ENCODE data around the gene BCL7B. TPM values are rescaled to one million over a fixed set of nuclear protein-coding genes. Genes with fewer than 3 reads are reported as not detected.
A peak's percentile ranks its signal among the peaks of the same experiment; 100 is the strongest.

Gene BCL7B
- total and polyA plus RNA-seq, 2 of the 13 experiments (the other 11 are each of a cell fraction or from before 2014, with no cell fraction given): 24.3 to 38.2 TPM

DNA sequence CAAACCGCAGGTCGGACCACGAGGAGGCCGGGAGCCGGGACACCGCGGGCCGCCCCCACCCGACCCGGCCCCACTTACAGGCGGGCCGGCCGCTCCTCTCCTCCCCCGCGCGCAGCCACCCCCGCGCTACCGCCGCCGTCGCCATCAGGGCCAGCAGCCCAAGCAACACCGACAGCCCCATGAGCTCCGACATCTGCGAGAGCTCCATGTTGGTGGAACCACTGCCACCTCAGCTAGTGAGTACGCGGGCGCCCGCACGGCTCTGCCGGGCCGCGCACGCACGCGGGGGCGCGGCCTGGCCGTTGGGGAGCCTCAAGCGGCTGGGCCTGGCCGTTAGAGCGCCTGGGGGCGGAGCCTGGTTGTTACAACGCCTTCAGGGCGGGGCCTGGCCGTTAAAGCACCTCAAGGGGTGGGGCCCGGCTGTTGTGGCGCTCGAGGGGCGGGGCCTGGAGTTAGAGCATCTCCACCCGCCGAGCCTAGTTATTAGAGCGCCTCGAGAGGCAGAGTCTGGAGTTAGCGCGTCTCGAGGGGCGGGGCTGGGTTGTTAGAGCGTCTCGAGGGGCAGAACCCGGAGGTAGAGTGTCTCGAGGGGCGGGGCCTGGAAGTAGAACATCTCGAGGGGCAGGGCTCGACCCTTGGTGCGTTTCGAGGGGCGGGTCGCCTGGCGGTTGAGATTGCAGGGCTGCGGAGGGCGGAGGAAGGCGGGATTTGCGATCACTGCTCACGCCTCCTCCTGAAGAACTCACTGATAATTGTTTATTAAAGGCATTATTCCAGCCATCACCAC is 21.0 kb upstream of the BCL7B start, which contains the start of gene TBL2 (continued):
- TF ChIP-seq, protein P1, sequence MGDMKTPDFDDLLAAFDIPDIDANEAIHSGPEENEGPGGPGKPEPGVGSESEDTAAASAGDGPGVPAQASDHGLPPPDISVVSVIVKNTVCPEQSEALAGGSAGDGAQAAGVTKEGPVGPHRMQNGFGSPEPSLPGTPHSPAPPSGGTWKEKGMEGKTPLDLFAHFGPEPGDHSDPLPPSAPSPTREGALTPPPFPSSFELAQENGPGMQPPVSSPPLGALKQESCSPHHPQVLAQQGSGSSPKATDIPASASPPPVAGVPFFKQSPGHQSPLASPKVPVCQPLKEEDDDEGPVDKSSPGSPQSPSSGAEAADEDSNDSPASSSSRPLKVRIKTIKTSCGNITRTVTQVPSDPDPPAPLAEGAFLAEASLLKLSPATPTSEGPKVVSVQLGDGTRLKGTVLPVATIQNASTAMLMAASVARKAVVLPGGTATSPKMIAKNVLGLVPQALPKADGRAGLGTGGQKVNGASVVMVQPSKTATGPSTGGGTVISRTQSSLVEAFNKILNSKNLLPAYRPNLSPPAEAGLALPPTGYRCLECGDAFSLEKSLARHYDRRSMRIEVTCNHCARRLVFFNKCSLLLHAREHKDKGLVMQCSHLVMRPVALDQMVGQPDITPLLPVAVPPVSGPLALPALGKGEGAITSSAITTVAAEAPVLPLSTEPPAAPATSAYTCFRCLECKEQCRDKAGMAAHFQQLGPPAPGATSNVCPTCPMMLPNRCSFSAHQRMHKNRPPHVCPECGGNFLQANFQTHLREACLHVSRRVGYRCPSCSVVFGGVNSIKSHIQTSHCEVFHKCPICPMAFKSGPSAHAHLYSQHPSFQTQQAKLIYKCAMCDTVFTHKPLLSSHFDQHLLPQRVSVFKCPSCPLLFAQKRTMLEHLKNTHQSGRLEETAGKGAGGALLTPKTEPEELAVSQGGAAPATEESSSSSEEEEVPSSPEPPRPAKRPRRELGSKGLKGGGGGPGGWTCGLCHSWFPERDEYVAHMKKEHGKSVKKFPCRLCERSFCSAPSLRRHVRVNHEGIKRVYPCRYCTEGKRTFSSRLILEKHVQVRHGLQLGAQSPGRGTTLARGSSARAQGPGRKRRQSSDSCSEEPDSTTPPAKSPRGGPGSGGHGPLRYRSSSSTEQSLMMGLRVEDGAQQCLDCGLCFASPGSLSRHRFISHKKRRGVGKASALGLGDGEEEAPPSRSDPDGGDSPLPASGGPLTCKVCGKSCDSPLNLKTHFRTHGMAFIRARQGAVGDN (CRISPR knock-in tag; IDR thresholded peaks at IDR 0.05): peak; percentile 75
- TF ChIP-seq AGO2 (optimal IDR thresholded peaks at IDR 0.05; ENCODE audit: low read depth, low read length) (peak; percentile 82), FOXO1 (CRISPR knock-in tag; IDR thresholded peaks at IDR 0.05) (no peak), BORCS8-MEF2B (CRISPR knock-in tag; IDR thresholded peaks at IDR 0.05) (peak; percentile 89; the same call in 1 of the 2 replicates), ZNF292 (CRISPR knock-in tag; IDR thresholded peaks at IDR 0.05; ENCODE audit: borderline replicate concordance, low read depth) (no peak), JDP2 (CRISPR knock-in tag; IDR thresholded peaks at IDR 0.05; ENCODE audit: borderline replicate concordance) (no peak), RFX3 (CRISPR knock-in tag; IDR thresholded peaks at IDR 0.05) (no peak), ZNF710 (CRISPR knock-in tag; IDR thresholded peaks at IDR 0.05; ENCODE audit: borderline replicate concordance) (no peak), ZNF572 (CRISPR knock-in tag; IDR thresholded peaks at IDR 0.05) (no peak), ZNF414 (CRISPR knock-in tag; IDR thresholded peaks at IDR 0.05) (no peak), JARID2 (CRISPR knock-in tag; IDR thresholded peaks at IDR 0.05; ENCODE audit: insufficient replicate concordance) (no peak), EHMT2 (IDR thresholded peaks at IDR 0.05; ENCODE audit: borderline replicate concordance, low read depth, low read length) (no peak), HES4 (CRISPR knock-in tag; IDR thresholded peaks at IDR 0.05; ENCODE audit: borderline replicate concordance) (0 out of 2 replicates have a peak, but pooled peaks have one; percentile 25), THYN1 (CRISPR knock-in tag; IDR thresholded peaks at IDR 0.05; ENCODE audit: borderline replicate concordance, low read depth) (no peak), KDM6A (CRISPR knock-in tag; IDR thresholded peaks at IDR 0.05; ENCODE audit: low read depth) (no peak), ZFX (CRISPR knock-in tag; IDR thresholded peaks at IDR 0.05; ENCODE audit: low read depth) (peak; percentile 96), SIN3A (IDR thresholded peaks at IDR 0.05; ENCODE audit: borderline replicate concordance, low read depth, low read length) (peak; percentile 49; the same call in 1 of the 2 replicates)
- TF ChIP-seq, protein P2, sequence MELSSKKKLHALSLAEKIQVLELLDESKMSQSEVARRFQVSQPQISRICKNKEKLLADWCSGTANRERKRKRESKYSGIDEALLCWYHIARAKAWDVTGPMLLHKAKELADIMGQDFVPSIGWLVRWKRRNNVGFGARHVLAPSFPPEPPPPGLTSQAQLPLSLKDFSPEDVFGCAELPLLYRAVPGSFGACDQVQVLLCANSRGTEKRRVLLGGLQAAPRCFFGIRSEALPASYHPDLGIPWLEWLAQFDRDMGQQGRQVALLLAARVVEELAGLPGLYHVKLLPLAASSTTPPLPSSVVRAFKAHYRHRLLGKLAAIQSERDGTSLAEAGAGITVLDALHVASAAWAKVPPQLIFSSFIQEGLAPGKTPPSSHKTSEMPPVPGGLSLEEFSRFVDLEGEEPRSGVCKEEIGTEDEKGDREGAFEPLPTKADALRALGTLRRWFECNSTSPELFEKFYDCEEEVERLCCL (CRISPR knock-in tag; IDR thresholded peaks at IDR 0.05; ENCODE audit: borderline replicate concordance): no peak
- TF ChIP-seq, protein P3, sequence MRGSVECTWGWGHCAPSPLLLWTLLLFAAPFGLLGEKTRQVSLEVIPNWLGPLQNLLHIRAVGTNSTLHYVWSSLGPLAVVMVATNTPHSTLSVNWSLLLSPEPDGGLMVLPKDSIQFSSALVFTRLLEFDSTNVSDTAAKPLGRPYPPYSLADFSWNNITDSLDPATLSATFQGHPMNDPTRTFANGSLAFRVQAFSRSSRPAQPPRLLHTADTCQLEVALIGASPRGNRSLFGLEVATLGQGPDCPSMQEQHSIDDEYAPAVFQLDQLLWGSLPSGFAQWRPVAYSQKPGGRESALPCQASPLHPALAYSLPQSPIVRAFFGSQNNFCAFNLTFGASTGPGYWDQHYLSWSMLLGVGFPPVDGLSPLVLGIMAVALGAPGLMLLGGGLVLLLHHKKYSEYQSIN (CRISPR knock-in tag; IDR thresholded peaks at IDR 0.05; ENCODE audit: borderline replicate concordance): no peak
